GM18505 (cell line): Measurements from ENCODE around the gene APOBEC3G.
A peak's percentile ranks its signal among the peaks of the same experiment; 100 is the strongest.
"Not testable (repeated sequence)": the region's sequence is repeated elsewhere in the genome, so short reads cannot be mapped to it uniquely, and the experiment has no call there.

Experiments used
- ATAC-seq: cut with Tn5 transposase; IDR thresholded peaks from one replicate; pipeline ENCODE4 v1.9.1; 2021; ENCODE audit not compliant: unreplicated experiment
- POLR2A ChIP-seq: IDR thresholded peaks from 4 replicates; pipeline ENCODE4 v1.6.1; 2011; ENCODE audit warnings: borderline replicate concordance; ENCODE audit not compliant: insufficient read depth, insufficient read length; ENCODE audit errors: extremely low read depth

APOBEC3G gene

DNA sequence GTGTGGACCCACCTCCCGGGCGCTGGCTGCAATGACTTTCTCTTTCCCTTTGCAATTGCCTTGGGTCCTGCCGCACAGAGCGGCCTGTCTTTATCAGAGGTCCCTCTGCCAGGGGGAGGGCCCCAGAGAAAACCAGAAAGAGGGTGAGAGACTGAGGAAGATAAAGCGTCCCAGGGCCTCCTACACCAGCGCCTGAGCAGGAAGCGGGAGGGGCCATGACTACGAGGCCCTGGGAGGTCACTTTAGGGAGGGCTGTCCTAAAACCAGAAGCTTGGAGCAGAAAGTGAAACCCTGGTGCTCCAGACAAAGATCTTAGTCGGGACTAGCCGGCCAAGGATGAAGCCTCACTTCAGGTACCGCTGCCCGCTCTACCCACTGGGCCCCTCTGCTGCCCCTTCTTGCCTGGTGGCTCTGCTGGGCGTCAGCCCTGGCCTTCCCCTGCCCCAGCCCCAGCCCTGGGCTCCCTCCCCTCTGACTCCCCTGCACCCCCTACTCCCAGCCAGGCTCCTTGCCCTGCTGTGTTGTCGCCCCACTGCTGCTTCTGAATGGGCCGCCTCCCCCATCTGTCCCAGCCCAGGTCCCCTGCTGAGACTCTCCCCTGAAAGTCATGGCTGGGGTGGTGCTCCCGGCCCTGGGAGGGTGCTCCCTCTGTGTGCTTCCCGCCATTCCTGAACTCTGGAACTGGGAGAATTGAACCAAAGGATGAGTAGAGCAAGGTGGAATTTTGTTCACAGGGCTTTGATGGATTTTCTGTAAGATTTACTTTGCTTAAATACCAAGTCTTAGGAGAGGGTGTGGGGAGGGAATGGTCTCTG is at the start of gene APOBEC3G:
Gene APOBEC3G, plus strand, starts transcription at position 250 of the 815 bp plus-strand sequence. Its CDS starts 87 bp downstream, at position 337.
- peak; percentile 63 for TF ChIP-seq POLR2A
- peak; percentile 71 for ATAC-seq

DNA sequence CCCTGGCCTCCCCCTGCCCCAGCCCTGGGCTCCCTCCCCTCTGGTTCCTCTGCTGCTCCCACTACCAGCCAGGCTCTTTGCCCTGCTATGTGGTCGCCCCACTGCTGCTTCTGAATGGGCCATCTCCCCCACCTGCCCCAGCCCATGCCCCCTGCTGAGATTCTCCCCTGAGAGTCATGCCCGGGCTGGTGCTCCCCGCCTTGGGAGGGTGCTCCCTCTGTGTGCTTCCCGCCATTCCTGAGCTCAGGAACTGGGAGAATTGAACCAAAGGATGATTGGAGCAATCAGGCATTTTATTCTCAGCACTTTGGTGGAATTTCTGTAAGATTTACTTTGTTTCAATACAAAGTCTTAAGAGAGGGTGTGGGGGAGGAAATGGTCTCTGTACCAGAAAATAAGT is 49.4 kb upstream of the APOBEC3G start:
- ATAC-seq = no peak
- no peak for TF ChIP-seq POLR2A

DNA sequence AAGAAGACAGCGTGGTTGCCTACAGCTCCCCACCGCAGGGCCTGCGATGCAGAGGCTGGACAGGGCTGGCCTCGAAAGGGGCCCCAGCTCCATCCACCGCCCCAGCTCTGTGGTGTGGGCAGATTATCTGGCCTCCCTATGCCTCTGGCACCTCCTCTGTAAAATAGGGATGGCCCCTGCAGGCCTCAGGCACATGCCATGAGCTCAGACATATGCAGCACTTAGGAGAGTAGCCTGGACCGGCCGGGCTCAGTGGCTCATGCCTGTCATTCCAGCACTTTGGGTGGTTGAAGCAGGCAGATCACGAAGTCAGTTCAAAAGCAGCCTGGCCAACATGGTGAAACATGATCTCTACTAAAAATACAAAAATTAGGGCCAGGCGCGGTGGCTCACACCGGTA is 48.8 kb upstream of the APOBEC3G start:
- no peak for ATAC-seq
- TF ChIP-seq POLR2A = no peak

DNA sequence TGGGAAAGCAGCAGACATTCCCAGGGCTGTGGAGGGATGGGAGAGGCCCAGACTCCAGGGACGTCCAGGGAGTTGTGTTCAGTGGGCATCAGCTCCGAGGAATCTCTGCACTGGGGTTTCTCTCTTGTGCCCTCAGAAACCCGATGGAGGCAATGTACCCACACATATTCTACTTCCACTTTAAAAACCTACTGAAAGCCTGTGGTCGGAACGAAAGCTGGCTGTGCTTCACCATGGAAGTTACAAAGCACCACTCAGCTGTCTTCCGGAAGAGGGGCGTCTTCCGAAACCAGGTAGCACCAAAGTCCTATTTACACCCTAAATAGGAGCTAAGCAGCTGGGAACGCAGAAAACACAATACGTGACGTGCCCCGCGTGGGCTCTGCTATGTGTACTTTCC is 47.8 kb upstream of the APOBEC3G start:
- no peak for ATAC-seq
- no peak for TF ChIP-seq POLR2A

DNA sequence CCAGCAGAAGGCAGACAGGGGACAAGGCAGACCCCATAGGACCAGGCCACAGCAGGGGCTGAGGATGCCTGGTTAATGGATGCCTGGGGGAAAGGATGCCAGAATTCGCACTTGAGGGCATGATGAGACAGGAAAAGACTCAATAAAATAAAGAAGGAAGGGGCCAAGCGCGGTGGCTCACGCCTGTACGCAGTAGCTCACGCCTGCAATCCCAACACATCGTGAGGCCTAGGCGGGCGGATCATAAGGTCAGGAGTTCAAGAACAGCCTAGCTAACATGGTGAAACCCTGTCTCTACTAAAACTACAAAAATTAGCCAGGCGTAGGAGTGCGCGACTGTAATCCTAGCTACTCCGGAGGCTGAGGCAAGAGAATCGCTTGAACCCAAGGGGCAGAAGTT is 46.4 kb upstream of the APOBEC3G start:
- no peak for ATAC-seq
- TF ChIP-seq POLR2A = no peak

DNA sequence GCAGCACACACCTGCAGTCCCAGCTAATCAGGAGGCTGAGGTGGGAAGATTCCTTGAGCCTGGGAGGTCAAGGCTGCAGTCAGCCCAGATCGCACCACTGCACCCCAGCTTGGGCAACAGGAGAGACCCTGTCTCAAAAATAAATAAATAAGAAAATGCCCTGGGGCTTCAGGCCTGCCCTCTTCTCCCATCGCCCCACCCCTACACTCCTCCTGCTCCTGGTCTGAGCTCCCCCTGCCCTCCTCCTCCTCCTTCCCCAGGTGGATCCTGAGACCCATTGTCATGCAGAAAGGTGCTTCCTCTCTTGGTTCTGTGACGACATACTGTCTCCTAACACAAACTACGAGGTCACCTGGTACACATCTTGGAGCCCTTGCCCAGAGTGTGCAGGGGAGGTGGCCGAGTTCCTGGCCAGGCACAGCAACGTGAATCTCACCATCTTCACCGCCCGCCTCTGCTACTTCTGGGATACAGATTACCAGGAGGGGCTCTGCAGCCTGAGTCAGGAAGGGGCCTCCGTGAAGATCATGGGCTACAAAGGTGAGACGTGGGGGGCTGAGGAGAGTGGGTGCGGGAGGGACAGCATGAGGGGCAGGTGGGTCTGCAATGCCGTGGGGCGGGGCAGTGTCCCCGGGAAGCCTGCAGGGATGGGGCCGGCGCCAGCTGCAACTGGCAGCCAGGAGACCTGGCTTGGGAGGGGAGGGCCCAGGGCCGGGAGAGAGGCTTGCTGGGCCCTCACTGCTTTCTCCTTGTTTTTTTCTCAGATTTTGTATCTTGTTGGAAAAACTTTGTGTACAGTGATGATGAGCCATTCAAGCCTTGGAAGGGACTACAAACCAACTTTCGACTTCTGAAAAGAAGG is 45.4 kb upstream of the APOBEC3G start:
- not testable (repeated sequence) for ATAC-seq

DNA sequence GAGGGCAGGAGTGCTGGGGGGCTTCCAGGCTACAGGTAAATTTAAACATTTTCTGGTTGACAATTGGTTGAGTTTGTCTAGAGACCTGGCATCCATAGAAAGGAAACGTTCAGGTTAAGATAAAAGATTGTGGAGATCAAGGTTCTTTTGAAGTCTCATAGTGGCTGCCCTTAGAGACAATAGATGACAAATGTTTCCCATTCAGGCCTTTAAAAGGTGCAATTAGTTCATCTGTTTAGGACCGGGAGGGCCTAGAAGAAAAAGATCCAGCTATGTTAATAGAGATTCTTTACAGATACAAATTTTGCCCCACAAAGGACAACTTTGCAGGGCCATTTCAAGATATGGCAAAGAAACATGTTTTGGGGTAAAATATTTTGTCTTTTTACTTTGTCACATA is 40.0 kb upstream of the APOBEC3G start:
- not testable (repeated sequence) for ATAC-seq

DNA sequence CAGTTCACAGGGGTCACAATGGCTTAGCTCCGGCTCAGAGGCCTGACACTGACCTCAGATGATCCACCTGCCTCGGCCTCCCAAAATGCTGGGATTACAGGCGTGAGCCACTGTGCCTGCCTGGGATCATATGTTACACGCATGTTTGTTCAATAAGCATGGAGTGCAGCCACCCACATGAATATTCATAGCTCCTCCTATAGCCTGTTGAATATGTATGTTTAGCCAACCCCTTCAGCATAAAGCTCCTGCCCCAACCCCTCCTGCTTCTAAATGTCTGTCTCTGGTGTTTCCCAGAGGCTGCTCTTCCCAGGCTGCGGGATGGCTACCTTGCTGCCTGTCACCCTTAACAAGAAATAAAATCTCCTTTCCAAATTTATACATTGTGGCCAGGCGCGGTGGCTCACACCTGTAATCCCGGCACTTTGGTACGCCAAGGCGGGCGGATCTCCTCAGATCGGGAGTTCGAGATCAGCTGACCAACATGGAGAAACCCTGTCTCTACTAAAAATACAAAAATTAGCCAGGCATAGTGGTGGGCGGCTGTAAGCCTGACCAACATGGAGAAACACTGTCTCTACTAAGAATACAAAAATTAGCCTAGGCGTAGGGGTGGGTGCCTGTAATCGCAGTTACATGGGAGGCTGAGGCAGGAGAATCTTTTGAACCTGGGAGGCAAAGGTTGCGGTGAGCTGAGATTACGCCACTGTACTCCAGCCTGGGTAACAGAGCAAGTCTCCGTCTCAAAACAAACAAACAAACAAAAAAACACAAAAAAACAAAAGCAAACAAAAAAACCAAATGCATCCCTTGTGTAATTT is 37.6 kb upstream of the APOBEC3G start:
- no peak for ATAC-seq
- TF ChIP-seq POLR2A = no peak

DNA sequence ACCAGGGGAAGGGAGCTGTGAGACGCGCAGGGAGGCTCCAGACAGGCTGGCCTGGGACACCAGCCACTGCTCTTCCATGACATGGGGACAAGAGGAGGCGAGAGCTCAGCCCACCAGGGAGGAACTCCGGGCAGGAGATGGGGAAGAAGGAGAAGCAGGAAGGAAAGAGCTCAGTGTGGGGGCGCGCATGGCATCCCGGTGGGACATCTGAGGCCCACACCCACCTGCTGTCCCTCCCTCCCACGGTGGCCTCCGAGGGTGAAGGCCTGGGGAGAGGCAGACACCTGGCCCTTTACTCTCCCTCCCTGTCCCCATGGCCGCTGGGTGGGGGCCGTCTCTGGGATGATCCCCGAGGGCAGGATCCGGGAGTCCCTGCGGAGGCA is 36.9 kb upstream of the APOBEC3G start:
- not testable (repeated sequence) for ATAC-seq

DNA sequence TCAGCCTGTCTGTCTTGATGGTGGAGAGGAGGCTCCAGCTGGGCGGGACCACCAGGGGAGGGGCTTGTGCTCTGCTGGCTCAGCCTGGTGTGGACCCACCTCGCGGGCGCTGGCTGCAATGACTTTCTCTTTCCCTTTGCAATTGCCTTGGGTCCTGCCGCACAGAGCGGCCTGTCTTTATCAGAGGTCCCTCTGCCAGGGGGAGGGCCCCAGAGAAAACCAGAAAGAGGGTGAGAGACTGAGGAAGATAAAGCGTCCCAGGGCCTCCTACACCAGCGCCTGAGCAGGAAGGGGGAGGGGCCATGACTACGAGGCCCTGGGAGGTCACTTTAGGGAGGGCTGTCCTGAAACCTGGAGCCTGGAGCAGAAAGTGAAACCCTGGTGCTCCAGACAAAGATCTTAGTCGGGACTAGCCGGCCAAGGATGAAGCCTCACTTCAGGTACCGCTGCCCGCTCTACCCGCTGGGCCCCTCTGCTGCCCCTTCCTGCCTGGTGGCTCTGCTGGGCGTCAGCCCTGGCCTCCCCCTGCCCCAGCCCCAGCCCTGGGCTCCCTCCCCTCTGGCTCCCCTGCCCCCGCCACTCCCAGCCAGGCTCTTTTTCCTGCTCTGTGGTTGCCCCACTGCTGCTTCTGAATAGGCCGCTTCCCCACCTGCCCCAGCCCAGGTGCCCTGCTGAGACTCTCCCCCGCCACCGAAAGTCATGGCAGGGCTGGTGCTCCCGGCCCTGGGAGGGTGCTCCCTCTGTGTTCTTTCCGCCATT is 36.4 kb upstream of the APOBEC3G start, which contains the start of gene APOBEC3F:
Gene APOBEC3F, plus strand, starts transcription at position 327 of the 759 bp plus-strand sequence. Its CDS starts 97 bp downstream, at position 424.
- peak; percentile 77 for ATAC-seq
- peak; percentile 55 for TF ChIP-seq POLR2A

DNA sequence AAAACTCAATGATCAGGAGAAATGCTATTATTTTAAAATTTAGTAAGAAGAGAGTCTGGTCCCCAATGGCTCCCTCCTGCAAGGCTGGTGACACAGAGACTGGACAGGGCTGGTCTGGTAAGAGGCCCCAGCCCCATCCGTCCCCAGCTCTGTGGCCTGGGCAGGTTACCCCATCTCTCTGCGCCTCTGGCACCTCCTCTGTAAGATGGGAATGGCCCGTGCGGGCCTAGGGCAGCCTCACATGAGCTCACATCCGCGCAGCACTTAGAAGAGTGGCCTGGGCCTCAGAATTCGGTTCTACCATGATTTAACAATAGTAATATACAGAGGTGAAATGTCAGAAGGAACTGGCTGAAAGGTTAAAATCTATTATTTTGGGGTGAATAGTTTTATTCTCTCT is 35.2 kb upstream of the APOBEC3G start:
- no peak for TF ChIP-seq POLR2A
- no peak for ATAC-seq

DNA sequence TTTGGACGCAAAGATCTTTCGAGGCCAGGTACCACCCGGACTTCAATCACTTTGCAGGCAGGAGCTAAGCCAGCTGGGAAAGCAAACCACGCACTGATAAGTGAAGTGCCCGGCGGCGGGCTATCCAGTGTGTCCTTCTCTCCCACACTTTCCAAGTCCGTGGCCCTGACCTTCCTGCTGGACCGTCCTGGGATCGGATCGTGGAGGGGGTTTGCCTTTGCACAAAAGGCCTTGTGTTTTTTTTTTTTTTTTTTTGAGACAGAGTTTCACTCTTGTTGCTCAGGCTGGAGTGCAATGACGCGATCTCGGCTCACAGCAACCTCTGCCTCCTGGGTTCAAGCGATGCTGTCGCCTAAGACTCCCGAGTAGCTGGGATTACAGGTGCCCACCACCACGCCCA is 34.0 kb upstream of the APOBEC3G start:
- not testable (repeated sequence) for ATAC-seq

DNA sequence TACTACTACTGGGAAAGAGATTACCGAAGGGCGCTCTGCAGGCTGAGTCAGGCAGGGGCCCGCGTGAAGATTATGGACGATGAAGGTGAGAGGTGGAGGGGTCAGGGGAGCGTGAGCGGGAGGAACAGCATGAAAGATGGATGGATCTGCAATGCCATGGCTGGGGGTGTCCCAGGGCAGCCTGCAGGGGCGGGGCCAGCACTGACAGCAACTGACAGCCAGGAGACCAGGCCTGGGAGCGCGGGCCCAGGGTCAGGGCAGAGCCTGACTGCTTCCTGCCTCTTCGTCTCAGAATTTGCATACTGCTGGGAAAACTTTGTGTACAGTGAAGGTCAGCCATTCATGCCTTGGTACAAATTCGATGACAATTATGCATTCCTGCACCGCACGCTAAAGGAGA is 31.9 kb upstream of the APOBEC3G start:
- not testable (repeated sequence) for ATAC-seq

DNA sequence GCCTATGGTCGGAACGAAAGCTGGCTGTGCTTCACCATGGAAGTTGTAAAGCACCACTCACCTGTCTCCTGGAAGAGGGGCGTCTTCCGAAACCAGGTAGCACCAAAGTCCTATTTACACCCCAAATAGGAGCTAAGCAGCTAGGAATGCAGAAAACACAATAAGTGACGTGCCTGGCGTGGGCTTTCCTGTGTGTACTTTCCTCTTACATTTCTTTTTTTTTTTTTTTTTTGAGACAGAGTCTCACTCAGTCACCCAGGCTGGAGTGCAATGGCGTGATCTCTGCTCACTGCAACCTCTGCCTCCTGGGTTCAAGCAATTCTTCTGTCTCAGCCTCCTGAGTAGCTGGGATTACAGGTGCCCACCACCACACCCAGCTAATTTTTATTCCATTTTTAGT is 27.6 kb upstream of the APOBEC3G start:
- not testable (repeated sequence) for ATAC-seq

DNA sequence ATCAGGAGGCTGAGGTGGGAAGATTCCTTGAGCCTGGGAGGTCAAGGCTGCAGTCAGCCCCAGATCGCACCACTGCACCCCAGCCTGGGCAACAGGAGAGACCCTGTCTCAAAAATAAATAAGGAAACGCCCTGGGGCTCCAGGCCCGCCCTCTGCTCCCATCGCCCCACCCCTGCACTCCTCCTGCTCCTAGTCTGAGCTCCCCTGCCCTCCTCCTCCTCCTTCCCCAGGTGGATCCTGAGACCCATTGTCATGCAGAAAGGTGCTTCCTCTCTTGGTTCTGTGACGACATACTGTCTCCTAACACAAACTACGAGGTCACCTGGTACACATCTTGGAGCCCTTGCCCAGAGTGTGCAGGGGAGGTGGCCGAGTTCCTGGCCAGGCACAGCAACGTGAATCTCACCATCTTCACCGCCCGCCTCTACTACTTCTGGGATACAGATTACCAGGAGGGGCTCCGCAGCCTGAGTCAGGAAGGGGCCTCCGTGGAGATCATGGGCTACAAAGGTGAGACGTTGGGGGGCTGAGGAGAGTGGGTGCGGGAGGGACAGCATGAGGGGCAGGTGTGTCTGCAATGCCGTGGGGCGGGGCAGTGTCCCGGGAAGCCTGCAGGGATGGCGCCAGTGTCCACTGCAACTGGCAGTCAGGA is 25.1 kb upstream of the APOBEC3G start:
- not testable (repeated sequence) for ATAC-seq
